HAP-1 (cell line): ENCODE measurements around the gene OSBPL5.

ENCODE experiments used
- DNase-seq, 2 experiments: peaks; one replicate each; pipeline ENCODE4 v3.0.0-alpha.2; 2016 to 2020; ENCODE audit warnings: low spot score in 2 of 2
- H3K27me3 ChIP-seq: fragments of 250-450 bp; sonication (Bioruptor Pico); 2 replicates; pipeline ENCODE4 v1.5.1; 2020; ENCODE audit warnings: low read depth, mild to moderate bottlenecking, moderate library complexity
- H3K36me3 ChIP-seq: fragments of 250-450 bp; sonication (Bioruptor Pico); replicated peaks from 2 replicates; pipeline ENCODE4 v1.5.1; 2020; ENCODE audit warnings: mild to moderate bottlenecking
- H3K4me1 ChIP-seq: fragments of 250-450 bp; sonication (Bioruptor Pico); 2 replicates; pipeline ENCODE4 v1.5.1; 2020; ENCODE audit warnings: mild to moderate bottlenecking
- H3K4me3 ChIP-seq: fragments of 250-450 bp; sonication (Bioruptor Pico); 2 replicates; pipeline ENCODE4 v1.5.1; 2020; ENCODE audit warnings: mild to moderate bottlenecking, moderate library complexity
- H3K9me3 ChIP-seq: fragments of 250-450 bp; sonication (Bioruptor Pico); 2 replicates; pipeline ENCODE4 v1.5.1; 2020; ENCODE audit warnings: mild to moderate bottlenecking, moderate library complexity
- in situ Hi-C: fragments of 300-500 bp; cut with MboI; formaldehyde crosslinking; loops from 3 replicates; pipeline ENCODE4 v1.14.3; 2020; ENCODE audit warnings: low sequenced_read_pairs, inconsistent platforms, mixed read lengths

OSBPL5 gene

GRCh38 chr11:3105791-3106735 is 59.0 kb downstream of the OSBPL5 start:
- H3K36me3 ChIP-seq: no peaks in the 10 kb centered on the region
- no peaks in the 10 kb centered on the region for H3K27me3 ChIP-seq
- in situ Hi-C loops: no loop called here
- DNase-seq: peak in 1 of 2 experiments; percentile 7
- no peak overlapping the region for H3K4me3 ChIP-seq
- no peaks in the 10 kb centered on the region for H3K4me1 ChIP-seq
- H3K9me3 ChIP-seq: no peaks in the 10 kb centered on the region

- no peaks in the 10 kb centered on the region for H3K9me3 ChIP-seq
- H3K4me3 ChIP-seq: no peak overlapping the region
- H3K4me1 ChIP-seq: no peaks in the 10 kb centered on the region
- in situ Hi-C loops: no loop called here
- H3K36me3 ChIP-seq: no peaks in the 10 kb centered on the region
- peak in 1 of 2 experiments; percentile 5 for DNase-seq
- no peaks in the 10 kb centered on the region for H3K27me3 ChIP-seq
Measured at GRCh38 chr11:3104961-3105790, 59.9 kb downstream of the OSBPL5 start.

GRCh38 chr11:3104051-3104714 is 60.9 kb downstream of the OSBPL5 start:
- H3K36me3 ChIP-seq: no peaks in the 10 kb centered on the region
- H3K9me3 ChIP-seq: no peaks in the 10 kb centered on the region
- H3K4me3 ChIP-seq: no peak overlapping the region
- H3K4me1 ChIP-seq: no peaks in the 10 kb centered on the region
- no peaks in the 10 kb centered on the region for H3K27me3 ChIP-seq
- DNase-seq: no peak
- in situ Hi-C loops: no loop called here

- no peak for DNase-seq
- Histone ChIP-seq H3K36me3 (no peaks in the 10 kb centered on the region), H3K4me1 (no peaks in the 10 kb centered on the region), H3K4me3 (no peak overlapping the region), H3K27me3 (no peaks in the 10 kb centered on the region), H3K9me3 (no peaks in the 10 kb centered on the region)
- in situ Hi-C loops: no loop called here
Measured at GRCh38 chr11:3103076-3103475, 62.0 kb downstream of the OSBPL5 start.

- no peak overlapping the region for H3K4me3 ChIP-seq
- no peaks in the 10 kb centered on the region for H3K36me3 ChIP-seq
- in situ Hi-C loops: no loop called here
- H3K27me3 ChIP-seq: no peaks in the 10 kb centered on the region
- H3K4me1 ChIP-seq: no peaks in the 10 kb centered on the region
- no peak for DNase-seq
- no peaks in the 10 kb centered on the region for H3K9me3 ChIP-seq
Measured at GRCh38 chr11:3102641-3102921, 62.5 kb downstream of the OSBPL5 start.

GRCh38 chr11:3101921-3102640 is 63.0 kb downstream of the OSBPL5 start:
- no peaks in the 10 kb centered on the region for H3K27me3 ChIP-seq
- H3K36me3 ChIP-seq: no peaks in the 10 kb centered on the region
- no peak overlapping the region for H3K4me3 ChIP-seq
- in situ Hi-C loops: no loop called here
- no peak for DNase-seq
- H3K9me3 ChIP-seq: no peaks in the 10 kb centered on the region
- H3K4me1 ChIP-seq: no peaks in the 10 kb centered on the region

- Histone ChIP-seq H3K9me3 (no peaks in the 10 kb centered on the region), H3K36me3 (no peaks in the 10 kb centered on the region), H3K4me1 (no peaks in the 10 kb centered on the region), H3K27me3 (no peaks in the 10 kb centered on the region), H3K4me3 (no peak overlapping the region)
- DNase-seq: no peak
- in situ Hi-C loops: no loop called here
Measured at GRCh38 chr11:3099178-3099577, 65.9 kb downstream of the OSBPL5 start.

GRCh38 chr11:3096909-3097530 is 68.1 kb downstream of the OSBPL5 start:
- H3K9me3 ChIP-seq: no peaks in the 10 kb centered on the region
- no peaks in the 10 kb centered on the region for H3K4me1 ChIP-seq
- DNase-seq: no peak
- no peak overlapping the region for H3K4me3 ChIP-seq
- H3K36me3 ChIP-seq: no peaks in the 10 kb centered on the region
- no peaks in the 10 kb centered on the region for H3K27me3 ChIP-seq
- in situ Hi-C loops: no loop called here

DNA sequence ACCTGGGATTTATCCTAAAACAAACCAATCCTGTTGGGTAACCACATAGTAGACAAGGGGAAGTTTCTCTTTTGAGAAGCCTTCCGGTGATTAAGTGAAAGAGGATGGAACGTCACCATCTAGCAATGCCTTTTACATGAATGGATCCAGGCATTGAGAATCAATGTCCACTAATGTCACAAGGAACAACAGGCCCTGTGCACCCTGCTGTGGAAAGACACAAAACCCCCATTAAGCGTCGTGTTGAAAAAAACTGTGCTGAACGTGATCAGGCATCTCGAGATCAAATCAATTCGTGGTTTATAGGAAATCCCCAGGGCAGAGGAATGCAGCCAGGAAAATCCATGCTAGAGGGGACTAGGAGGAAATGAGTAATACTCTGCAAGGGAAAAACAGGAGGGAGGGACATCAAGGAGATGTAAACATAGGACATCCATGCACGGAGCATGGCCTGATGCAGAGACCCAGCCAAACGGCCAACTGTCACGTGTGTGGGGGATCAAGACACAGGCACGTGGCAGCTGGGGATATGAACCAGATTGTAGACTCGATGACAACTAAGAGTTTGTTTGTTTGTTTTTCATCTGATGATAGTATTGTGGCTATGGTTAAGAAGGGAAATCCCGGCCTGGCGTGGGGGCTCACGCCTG is 69.3 kb downstream of the OSBPL5 start:
- H3K4me3 ChIP-seq: no peak overlapping the region
- H3K9me3 ChIP-seq: no peaks in the 10 kb centered on the region
- no peaks in the 10 kb centered on the region; the same call in 1 of the 2 replicates for H3K4me1 ChIP-seq
- H3K36me3 ChIP-seq: no peaks in the 10 kb centered on the region
- DNase-seq: no peak
- no peaks in the 10 kb centered on the region for H3K27me3 ChIP-seq
- in situ Hi-C loops: no loop called here

GRCh38 chr11:3094223-3094824 is 70.8 kb downstream of the OSBPL5 start:
- Histone ChIP-seq H3K27me3 (no peaks in the 10 kb centered on the region), H3K4me3 (no peak overlapping the region), H3K9me3 (no peaks in the 10 kb centered on the region), H3K36me3 (no peaks in the 10 kb centered on the region), H3K4me1 (no peaks in the 10 kb centered on the region; the same call in 1 of the 2 replicates)
- in situ Hi-C loops: loop anchor here (5.0 kb wide), 1 partner anchor 52 kb away; no protein-coding TSS in a partner anchor
- no peak for DNase-seq

DNA sequence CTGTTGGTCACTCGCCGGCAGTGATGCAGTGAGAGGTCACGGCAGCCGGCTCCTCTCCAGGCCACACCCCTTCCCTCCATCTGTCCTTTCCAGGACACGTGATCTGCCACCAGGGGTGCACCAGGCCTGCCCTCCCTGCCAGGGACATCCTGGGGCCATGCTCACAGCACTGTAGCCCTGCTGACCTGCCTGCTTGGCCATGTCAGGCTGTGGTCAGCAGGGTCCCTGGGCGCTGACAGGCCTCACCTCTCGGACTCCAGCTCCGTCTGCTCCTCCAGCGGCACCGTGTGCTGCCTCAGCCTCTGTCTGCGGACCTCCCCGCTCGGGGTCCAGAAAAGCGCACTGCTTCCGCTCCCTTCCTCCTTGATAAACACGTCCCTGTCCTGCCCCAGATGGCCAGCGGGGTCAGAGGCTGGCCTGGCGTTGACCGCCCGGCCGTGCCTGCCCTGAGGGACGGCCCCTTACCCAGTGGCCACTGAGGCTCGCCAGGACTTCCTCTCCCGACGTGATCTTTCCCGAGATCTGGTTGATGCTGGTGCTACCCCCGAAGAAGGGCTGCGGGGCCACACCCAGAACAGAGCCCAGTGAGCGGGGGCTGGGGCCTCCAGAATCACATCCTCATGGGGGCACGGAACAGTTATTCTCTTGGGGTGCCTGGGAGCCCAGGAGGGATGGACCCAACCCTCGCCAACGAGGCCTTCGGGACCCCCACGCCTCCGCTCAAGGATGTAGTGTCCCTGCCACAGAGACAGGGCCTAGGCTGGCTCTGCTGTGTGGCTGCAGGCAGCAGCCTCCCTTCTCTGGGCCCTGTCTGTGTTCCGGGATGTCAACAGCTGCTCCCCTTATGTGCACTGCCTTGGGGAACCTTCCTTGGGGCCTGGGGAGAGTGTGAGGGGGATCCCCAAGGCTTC is 71.6 kb downstream of the OSBPL5 start:
- no peaks in the 10 kb centered on the region for H3K27me3 ChIP-seq
- no peak overlapping the region for H3K4me3 ChIP-seq
- in situ Hi-C loops: loop anchor here (5.0 kb wide), 1 partner anchor 51 kb away; no protein-coding TSS in a partner anchor
- no peak for DNase-seq
- no peaks in the 10 kb centered on the region for H3K9me3 ChIP-seq
- H3K4me1 ChIP-seq: no peaks in the 10 kb centered on the region; the same call in 1 of the 2 replicates
- H3K36me3 ChIP-seq: no peaks in the 10 kb centered on the region
